ENCODE measurements around the gene BCKDHB. TPM values are rescaled to one million over a fixed set of nuclear protein-coding genes. Genes with fewer than 3 reads are reported as not detected.

Gene BCKDHB
- total RNA-seq, 1 donor from 2014 or later, result 12.9 TPM

- H3K27me3 Mint-ChIP-seq (ENCODE audit: low read depth), result no peaks in the 10 kb centered on the region
- TF ChIP-seq CTCF (IDR thresholded peaks at IDR 0.05), result no peak
- H3K4me3 Mint-ChIP-seq (ENCODE audit: unreplicated experiment), result no peak overlapping the region
- DNase-seq (ENCODE audit: low spot score), result no peak
- no peak overlapping the region for H3K27ac Mint-ChIP-seq (ENCODE audit: unreplicated experiment)
- H3K36me3 Mint-ChIP-seq (ENCODE audit: low read depth), result peaks cover 2% of the 10 kb centered on the region
- no peaks in the 10 kb centered on the region for H3K4me1 Mint-ChIP-seq (ENCODE audit: low read depth)
- H3K9me3 Mint-ChIP-seq (ENCODE audit: low read depth), result no peaks in the 10 kb centered on the region
Measured at GRCh38 chr6:80256691-80257090, 150.2 kb downstream of the BCKDHB start.

DNA sequence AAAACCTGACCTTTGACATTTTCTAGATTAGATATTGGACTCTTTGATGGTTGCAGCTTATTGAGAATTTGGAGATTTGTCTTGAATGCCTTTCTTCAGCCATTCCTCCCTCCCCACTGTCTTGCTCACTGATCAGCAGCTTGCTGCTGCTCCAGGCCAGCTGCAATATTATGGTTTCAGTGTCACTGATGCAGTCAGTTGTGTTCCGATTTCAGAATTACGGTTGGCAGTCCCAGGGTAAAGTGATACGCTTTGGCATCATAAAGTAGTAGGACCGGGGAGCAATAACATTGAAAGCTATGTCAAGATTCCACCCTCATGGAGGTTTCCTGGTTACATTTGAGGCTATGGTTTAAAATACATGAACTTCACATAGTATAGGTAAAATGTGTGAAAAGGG is 152.6 kb downstream of the BCKDHB start:
- Mint-ChIP-seq H3K9me3 (ENCODE audit: low read depth) (no peaks in the 10 kb centered on the region), H3K27me3 (ENCODE audit: low read depth) (no peaks in the 10 kb centered on the region), H3K27ac (ENCODE audit: unreplicated experiment) (no peak overlapping the region), H3K36me3 (ENCODE audit: low read depth) (peaks cover 2% of the 10 kb centered on the region), H3K4me3 (ENCODE audit: unreplicated experiment) (no peak overlapping the region), H3K4me1 (ENCODE audit: low read depth) (no peaks in the 10 kb centered on the region)
- TF ChIP-seq CTCF (IDR thresholded peaks at IDR 0.05), result no peak
- no peak for DNase-seq (ENCODE audit: low spot score)

GRCh38 chr6:80263585-80263984 is 157.1 kb downstream of the BCKDHB start:
- Mint-ChIP-seq H3K27ac (ENCODE audit: unreplicated experiment) (no peak overlapping the region), H3K9me3 (ENCODE audit: low read depth) (no peaks in the 10 kb centered on the region), H3K4me3 (ENCODE audit: unreplicated experiment) (no peak overlapping the region), H3K36me3 (ENCODE audit: low read depth) (peaks cover 2% of the 10 kb centered on the region), H3K27me3 (ENCODE audit: low read depth) (no peaks in the 10 kb centered on the region), H3K4me1 (ENCODE audit: low read depth) (no peaks in the 10 kb centered on the region)
- no peak for DNase-seq (ENCODE audit: low spot score)
- no peak for TF ChIP-seq CTCF (IDR thresholded peaks at IDR 0.05)

GRCh38 chr6:80268865-80269730 is 162.6 kb downstream of the BCKDHB start:
- no peak overlapping the region for H3K27ac Mint-ChIP-seq (ENCODE audit: unreplicated experiment)
- H3K27me3 Mint-ChIP-seq (ENCODE audit: low read depth), result no peaks in the 10 kb centered on the region
- DNase-seq (ENCODE audit: low spot score), result no peak

DNA sequence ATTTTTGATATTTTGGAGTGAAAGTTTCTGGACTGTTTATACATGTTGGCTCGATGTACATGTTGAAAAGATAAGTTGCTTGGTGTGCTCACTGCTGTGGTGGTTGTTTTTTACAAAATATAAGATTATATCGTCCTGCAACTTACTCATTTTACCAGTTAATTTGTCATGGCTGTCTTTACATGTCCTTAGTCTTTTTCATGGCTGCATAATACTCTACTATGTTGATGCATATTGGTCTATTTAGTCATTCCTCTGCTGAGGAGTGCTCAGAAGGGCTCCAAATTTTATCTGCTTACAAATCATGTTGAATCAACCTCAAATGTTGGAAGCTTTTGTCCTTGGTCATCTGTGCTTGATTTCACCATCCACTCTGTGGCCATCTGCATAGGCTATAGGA is 164.6 kb downstream of the BCKDHB start:
- Mint-ChIP-seq H3K27ac (ENCODE audit: unreplicated experiment) (no peak overlapping the region), H3K9me3 (ENCODE audit: low read depth) (peaks cover 5% of the 10 kb centered on the region), H3K27me3 (ENCODE audit: low read depth) (no peaks in the 10 kb centered on the region), H3K4me1 (ENCODE audit: low read depth) (no peaks in the 10 kb centered on the region), H3K36me3 (ENCODE audit: low read depth) (peaks cover 5% of the 10 kb centered on the region), H3K4me3 (ENCODE audit: unreplicated experiment) (no peak overlapping the region)
- DNase-seq (ENCODE audit: low spot score), result no peak
- TF ChIP-seq CTCF (IDR thresholded peaks at IDR 0.05), result no peak

More at GRCh38 chr6:80268865-80269730, 162.6 kb downstream of the BCKDHB start:
- Mint-ChIP-seq H3K4me1 (ENCODE audit: low read depth) (no peaks in the 10 kb centered on the region), H3K36me3 (ENCODE audit: low read depth) (peaks cover 5% of the 10 kb centered on the region), H3K4me3 (ENCODE audit: unreplicated experiment) (no peak overlapping the region), H3K9me3 (ENCODE audit: low read depth) (peaks cover 5% of the 10 kb centered on the region)
- TF ChIP-seq CTCF (IDR thresholded peaks at IDR 0.05), result no peak
